Activated CD8-positive, alpha-beta T cell treated with anti-CD3 and anti-CD28 coated beads for 36 hours (primary cell): ENCODE measurements around the gene UBE2Q1. TPM values are rescaled to one million over a fixed set of nuclear protein-coding genes. Genes with fewer than 3 reads are reported as not detected.

ENCODE experiments used
- ATAC-seq: fragments of 200-7000 bp; cut with Tn5 transposase; one replicate; pipeline ENCODE4 v1.10.0; 2021; ENCODE audit warnings: mild to moderate bottlenecking, moderate library complexity
- CTCF ChIA-PET: fragments of 350-600 bp; sonication (Branson Sonifier 250); formaldehyde crosslinking; loops from one replicate; lab custom pipeline; 2021; ENCODE audit warnings: antibody characterized with exemption; lab: Charles Lee
- POLR2A ChIA-PET: fragments of 350-600 bp; sonication (Branson Sonifier 250); formaldehyde crosslinking; loops from one replicate; lab custom pipeline; 2021; ENCODE audit warnings: antibody characterized with exemption; lab: Charles Lee
- DNase-seq: peaks from one replicate; pipeline ENCODE4 v3.0.0-alpha.2; 2020
- H3K27ac Mint-ChIP-seq: one replicate; pipeline ENCODE4 v1.8.0; 2021; ENCODE audit warnings: mild to moderate bottlenecking, mixed read lengths
- H3K27me3 Mint-ChIP-seq: one replicate; pipeline ENCODE4 v1.8.0; 2021; ENCODE audit warnings: mixed read lengths
- H3K36me3 Mint-ChIP-seq: one replicate; pipeline ENCODE4 v1.8.0; 2021; ENCODE audit warnings: low read depth, mixed read lengths
- H3K4me1 Mint-ChIP-seq: one replicate; pipeline ENCODE4 v1.8.0; 2021; ENCODE audit warnings: low read depth, mixed read lengths
- H3K4me3 Mint-ChIP-seq: one replicate; pipeline ENCODE4 v1.8.0; 2021; ENCODE audit warnings: mild to moderate bottlenecking, moderate library complexity, mixed read lengths
- H3K9me3 Mint-ChIP-seq: one replicate; pipeline ENCODE4 v1.8.0; 2021; ENCODE audit warnings: mixed read lengths
- intact Hi-C: fragments of 100-400 bp; cut with micrococcal nuclease; formaldehyde crosslinking; loops from one replicate; pipeline ENCODE4 v1.10.0; 2022
- total RNA-seq, 2 experiments: library from RNA; stranded (reverse); gene quantifications; one replicate each; pipeline ENCODE4 v1.2.3, GENCODE V29; 2021
- TF ChIP-seq, protein P1 (sequence below): fragments of 200-600 bp; IDR thresholded peaks from one replicate; pipeline ENCODE4 v1.8.0; 2022; ENCODE audit warnings: antibody characterized with exemption, mild to moderate bottlenecking

Gene UBE2Q1
- total RNA-seq, 2 experiments from 2014 or later = 71.2 to 74.6 TPM

DNA sequence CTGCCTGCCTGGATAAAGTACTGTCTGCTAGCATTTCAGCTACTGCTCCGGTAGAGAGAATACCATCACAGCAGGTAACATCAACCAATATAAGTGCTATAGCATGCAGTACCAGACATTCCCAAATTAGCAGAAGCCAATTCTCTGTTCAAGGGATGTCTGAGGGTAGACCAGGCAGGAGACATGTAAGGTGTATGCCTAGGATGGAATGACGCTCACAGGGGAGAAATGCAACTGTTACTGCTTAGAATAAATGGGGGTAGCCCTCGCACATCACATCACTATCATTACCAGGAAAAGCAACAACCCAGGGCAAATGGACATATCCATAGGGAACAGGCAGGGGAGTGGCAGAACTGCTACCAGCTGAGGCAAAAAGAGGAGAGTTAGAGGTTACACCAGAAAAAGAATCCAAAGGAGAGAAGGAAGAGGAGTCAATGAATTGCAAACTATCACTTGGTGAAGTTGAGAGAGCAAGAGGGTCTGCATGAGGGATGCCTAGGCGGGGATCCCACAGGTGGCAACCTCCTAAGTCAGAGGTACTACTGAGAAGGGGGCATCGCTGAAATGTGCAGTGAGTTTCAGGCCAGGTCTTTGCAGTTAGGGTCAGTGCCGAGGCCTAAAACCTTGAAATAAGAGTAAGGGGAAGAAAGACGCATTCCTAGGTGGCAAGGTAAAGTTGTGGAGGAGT is 1.1 kb downstream of the UBE2Q1 start:
- DNase-seq = no peak

DNA sequence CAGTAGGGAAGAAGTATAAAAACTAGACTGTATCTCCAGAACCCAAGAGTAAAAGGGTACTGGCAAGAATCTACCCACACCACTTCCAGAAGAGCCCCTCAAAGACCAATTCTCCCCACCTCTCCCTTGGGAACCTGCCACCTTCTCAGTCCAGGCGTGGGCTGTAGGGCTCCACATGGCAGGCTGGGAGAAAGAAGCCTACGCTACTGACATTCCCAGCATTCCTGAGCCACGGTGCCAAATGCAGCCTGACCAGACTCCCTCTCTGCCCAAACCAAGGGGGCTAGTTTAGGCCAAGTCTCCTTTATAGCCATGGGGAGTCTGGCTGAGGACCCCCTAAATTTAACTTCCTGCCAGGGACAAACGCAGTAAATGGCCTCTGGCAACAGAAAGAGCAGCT is 2.0 kb downstream of the UBE2Q1 start:
- Mint-ChIP-seq H3K27me3 (no peaks in the 10 kb centered on the region), H3K4me1 (peaks cover 23% of the 10 kb centered on the region), H3K36me3 (peaks cover 46% of the 10 kb centered on the region), H3K4me3 (peak overlapping the region; percentile 88), H3K9me3 (no peaks in the 10 kb centered on the region), H3K27ac (peak overlapping the region; percentile 89)
- no peak for DNase-seq
- TF ChIP-seq, protein P1, sequence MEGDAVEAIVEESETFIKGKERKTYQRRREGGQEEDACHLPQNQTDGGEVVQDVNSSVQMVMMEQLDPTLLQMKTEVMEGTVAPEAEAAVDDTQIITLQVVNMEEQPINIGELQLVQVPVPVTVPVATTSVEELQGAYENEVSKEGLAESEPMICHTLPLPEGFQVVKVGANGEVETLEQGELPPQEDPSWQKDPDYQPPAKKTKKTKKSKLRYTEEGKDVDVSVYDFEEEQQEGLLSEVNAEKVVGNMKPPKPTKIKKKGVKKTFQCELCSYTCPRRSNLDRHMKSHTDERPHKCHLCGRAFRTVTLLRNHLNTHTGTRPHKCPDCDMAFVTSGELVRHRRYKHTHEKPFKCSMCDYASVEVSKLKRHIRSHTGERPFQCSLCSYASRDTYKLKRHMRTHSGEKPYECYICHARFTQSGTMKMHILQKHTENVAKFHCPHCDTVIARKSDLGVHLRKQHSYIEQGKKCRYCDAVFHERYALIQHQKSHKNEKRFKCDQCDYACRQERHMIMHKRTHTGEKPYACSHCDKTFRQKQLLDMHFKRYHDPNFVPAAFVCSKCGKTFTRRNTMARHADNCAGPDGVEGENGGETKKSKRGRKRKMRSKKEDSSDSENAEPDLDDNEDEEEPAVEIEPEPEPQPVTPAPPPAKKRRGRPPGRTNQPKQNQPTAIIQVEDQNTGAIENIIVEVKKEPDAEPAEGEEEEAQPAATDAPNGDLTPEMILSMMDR = no peak
- intact Hi-C loops = no loop called here
- ChIA-PET POLR2A (interaction anchor here (1.0 kb wide), 1 partner anchor 11 kb away, joined by 3 read pairs; no protein-coding TSS in a partner anchor), CTCF (interaction anchor here (4.6 kb wide), 1 partner anchor 10 kb away, joined by 24 read pairs; no protein-coding TSS in a partner anchor)
- no peak for ATAC-seq

More for the DNA sequence above, 1.1 kb downstream of the UBE2Q1 start:
- Mint-ChIP-seq H3K4me1 (peaks cover 23% of the 10 kb centered on the region), H3K27ac (peak overlapping the region; percentile 89), H3K36me3 (peaks cover 37% of the 10 kb centered on the region), H3K9me3 (no peaks in the 10 kb centered on the region), H3K27me3 (no peaks in the 10 kb centered on the region), H3K4me3 (peak overlapping the region; percentile 88)
- intact Hi-C loops = no loop called here
- no peak for ATAC-seq
- POLR2A ChIA-PET = interaction anchor here (1.0 kb wide), 1 partner anchor 12 kb away, joined by 3 read pairs; no protein-coding TSS in a partner anchor
- CTCF ChIA-PET = interaction anchor here (0.9 to 4.6 kb wide), 2 partner anchors 11 to 203 kb away, joined by 3 to 24 read pairs; no protein-coding TSS in a partner anchor
- TF ChIP-seq, protein P1 = no peak

DNA sequence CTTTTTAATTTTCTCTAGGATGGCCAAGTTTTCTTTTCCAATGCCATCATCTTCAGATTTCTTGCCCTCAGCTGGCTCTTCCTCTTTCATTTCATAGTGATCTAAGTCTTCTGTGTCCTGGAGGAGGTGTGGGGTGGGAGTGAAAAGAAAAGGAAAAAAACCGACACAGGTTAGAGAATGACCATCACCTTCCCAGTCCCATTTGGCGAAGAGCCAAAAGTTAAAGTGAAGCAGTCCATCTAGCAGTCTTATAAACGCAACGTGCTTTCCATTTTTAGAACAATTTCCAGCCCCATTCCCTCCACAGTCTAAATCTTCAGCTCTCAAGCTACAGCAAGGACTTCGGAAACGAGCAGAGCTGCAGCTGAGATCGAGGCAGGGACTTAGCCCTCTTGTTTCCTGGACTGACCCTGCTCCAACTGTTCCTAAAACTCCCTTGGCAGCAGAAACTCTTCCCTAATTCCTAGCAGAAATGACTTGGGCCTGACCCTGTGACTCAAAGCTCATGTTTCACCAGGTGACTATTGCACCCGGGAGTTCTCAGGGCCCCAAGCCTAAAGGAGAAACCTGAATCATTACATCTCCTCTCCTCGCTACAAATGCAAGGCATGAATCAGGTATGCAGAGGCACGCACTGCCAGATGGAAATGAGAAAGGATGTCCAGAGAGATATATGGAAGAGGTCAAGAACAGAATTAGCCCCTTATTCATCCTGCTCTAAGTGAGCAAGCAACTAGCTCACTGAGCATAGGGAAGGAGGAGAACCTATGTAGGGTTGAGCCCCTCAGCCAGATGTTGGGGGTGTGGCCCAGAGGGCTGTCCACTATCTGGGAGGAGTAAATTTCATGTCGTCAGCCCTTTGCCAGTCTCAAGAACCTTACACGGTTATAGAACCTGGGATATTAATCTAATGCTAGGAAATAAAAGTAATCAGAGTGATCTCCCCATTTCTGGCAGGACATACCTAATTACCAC is 5.1 kb downstream of the UBE2Q1 start:
- ATAC-seq (no peak), DNase-seq (no peak)
- CTCF ChIA-PET = interaction anchor here (0.9 to 7.1 kb wide), 6 partner anchors 7 to 88 kb away, joined by 3 to 53 read pairs (median 4); no protein-coding TSS in a partner anchor
- Mint-ChIP-seq H3K36me3 (peaks cover 57% of the 10 kb centered on the region), H3K4me3 (no peak overlapping the region), H3K4me1 (peaks cover 29% of the 10 kb centered on the region), H3K27ac (no peak overlapping the region), H3K27me3 (no peaks in the 10 kb centered on the region), H3K9me3 (no peaks in the 10 kb centered on the region)
- TF ChIP-seq, protein P1 = no peak
- intact Hi-C loops = no loop called here
- POLR2A ChIA-PET = interaction anchor here (0.9 kb wide), 1 partner anchor 10 kb away, joined by 3 read pairs; no protein-coding TSS in a partner anchor

GRCh38 chr1:154552036-154552435 is 6.4 kb downstream of the UBE2Q1 start:
- DNase-seq = no peak
- peaks cover 50% of the 10 kb centered on the region for H3K36me3 Mint-ChIP-seq
- intact Hi-C loops = no loop called here
- ChIA-PET CTCF (interaction anchor here (7.1 kb wide), 1 partner anchor 72 kb away, joined by 53 read pairs; no protein-coding TSS in a partner anchor), POLR2A (interaction anchor here (0.8 kb wide), 1 partner anchor 73 kb away, joined by 3 read pairs; no protein-coding TSS in a partner anchor)
- no peaks in the 10 kb centered on the region for H3K27me3 Mint-ChIP-seq
- H3K9me3 Mint-ChIP-seq = no peaks in the 10 kb centered on the region
- no peak overlapping the region for H3K4me3 Mint-ChIP-seq
- TF ChIP-seq, protein P1 = no peak
- peaks cover 24% of the 10 kb centered on the region for H3K4me1 Mint-ChIP-seq
- ATAC-seq = no peak
- no peak overlapping the region for H3K27ac Mint-ChIP-seq
